SK-N-SH (cell line): ENCODE results near the gene GRB10.

Experiments
- CHD2 ChIP-seq: fragments of 150-350 bp; IDR thresholded peaks from 2 replicates; pipeline ENCODE4 v1.6.1; 2018; ENCODE audit warnings: low read length; ENCODE audit not compliant: partially characterized antibody
- FOXM1 ChIP-seq: IDR thresholded peaks from 2 replicates; pipeline ENCODE4 v1.4.0; 2012; ENCODE audit warnings: low read depth, mild to moderate bottlenecking
- NFIC ChIP-seq: IDR thresholded peaks from 2 replicates; pipeline ENCODE4 v1.4.0; 2012; ENCODE audit warnings: borderline replicate concordance
- RAD21 ChIP-seq: IDR thresholded peaks from 2 replicates; pipeline ENCODE4 v1.6.1; 2012; ENCODE audit warnings: mild to moderate bottlenecking, low read length
- RXRA ChIP-seq: IDR thresholded peaks from 2 replicates; pipeline ENCODE4 v1.4.0; 2012; ENCODE audit warnings: low read depth, mild to moderate bottlenecking, borderline replicate concordance
- SIN3A ChIP-seq: IDR thresholded peaks from 2 replicates; pipeline ENCODE4 v1.6.1; 2012; ENCODE audit warnings: low read depth, mild to moderate bottlenecking, low read length, moderate library complexity, borderline replicate concordance
- TF ChIP-seq, protein P1 (sequence below): fragments of 200-600 bp; sonication (generic); IDR thresholded peaks from 2 replicates; pipeline ENCODE4 v1.6.1; 2017; ENCODE audit warnings: antibody characterized with exemption, mild to moderate bottlenecking, moderate library complexity
- TF ChIP-seq, protein P2 (sequence below): IDR thresholded peaks from 2 replicates; pipeline ENCODE4; 2012
- TF ChIP-seq, protein P3 (sequence below): IDR thresholded peaks from 2 replicates; pipeline ENCODE4 v1.4.0; 2012; ENCODE audit warnings: low read depth, borderline replicate concordance

GRCh38 chr7:50778189-50778588 is 4.5 kb downstream of the GRB10 start:
- TF ChIP-seq CHD2 (no peak), FOXM1 (no peak), NFIC (no peak), RXRA (no peak), RAD21 (no peak), SIN3A (no peak)
- TF ChIP-seq, protein P1, sequence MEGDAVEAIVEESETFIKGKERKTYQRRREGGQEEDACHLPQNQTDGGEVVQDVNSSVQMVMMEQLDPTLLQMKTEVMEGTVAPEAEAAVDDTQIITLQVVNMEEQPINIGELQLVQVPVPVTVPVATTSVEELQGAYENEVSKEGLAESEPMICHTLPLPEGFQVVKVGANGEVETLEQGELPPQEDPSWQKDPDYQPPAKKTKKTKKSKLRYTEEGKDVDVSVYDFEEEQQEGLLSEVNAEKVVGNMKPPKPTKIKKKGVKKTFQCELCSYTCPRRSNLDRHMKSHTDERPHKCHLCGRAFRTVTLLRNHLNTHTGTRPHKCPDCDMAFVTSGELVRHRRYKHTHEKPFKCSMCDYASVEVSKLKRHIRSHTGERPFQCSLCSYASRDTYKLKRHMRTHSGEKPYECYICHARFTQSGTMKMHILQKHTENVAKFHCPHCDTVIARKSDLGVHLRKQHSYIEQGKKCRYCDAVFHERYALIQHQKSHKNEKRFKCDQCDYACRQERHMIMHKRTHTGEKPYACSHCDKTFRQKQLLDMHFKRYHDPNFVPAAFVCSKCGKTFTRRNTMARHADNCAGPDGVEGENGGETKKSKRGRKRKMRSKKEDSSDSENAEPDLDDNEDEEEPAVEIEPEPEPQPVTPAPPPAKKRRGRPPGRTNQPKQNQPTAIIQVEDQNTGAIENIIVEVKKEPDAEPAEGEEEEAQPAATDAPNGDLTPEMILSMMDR = no peak
- TF ChIP-seq, protein P2, sequence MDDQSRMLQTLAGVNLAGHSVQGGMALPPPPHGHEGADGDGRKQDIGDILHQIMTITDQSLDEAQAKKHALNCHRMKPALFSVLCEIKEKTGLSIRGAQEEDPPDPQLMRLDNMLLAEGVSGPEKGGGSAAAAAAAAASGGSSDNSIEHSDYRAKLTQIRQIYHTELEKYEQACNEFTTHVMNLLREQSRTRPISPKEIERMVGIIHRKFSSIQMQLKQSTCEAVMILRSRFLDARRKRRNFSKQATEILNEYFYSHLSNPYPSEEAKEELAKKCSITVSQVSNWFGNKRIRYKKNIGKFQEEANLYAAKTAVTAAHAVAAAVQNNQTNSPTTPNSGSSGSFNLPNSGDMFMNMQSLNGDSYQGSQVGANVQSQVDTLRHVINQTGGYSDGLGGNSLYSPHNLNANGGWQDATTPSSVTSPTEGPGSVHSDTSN = no peak
- TF ChIP-seq, protein P3, sequence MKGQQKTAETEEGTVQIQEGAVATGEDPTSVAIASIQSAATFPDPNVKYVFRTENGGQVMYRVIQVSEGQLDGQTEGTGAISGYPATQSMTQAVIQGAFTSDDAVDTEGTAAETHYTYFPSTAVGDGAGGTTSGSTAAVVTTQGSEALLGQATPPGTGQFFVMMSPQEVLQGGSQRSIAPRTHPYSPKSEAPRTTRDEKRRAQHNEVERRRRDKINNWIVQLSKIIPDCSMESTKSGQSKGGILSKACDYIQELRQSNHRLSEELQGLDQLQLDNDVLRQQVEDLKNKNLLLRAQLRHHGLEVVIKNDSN = no peak
